GM18520 (cell line): Measurements from ENCODE around the gene ARHGEF17.
"Not testable (repeated sequence)": the region's sequence is repeated elsewhere in the genome, so short reads cannot be mapped to it uniquely, and the experiment has no call there.

ENCODE experiments used
- ATAC-seq: cut with Tn5 transposase; IDR thresholded peaks from one replicate; pipeline ENCODE4 v1.9.1; 2021; ENCODE audit not compliant: unreplicated experiment

The ARHGEF17 gene

DNA sequence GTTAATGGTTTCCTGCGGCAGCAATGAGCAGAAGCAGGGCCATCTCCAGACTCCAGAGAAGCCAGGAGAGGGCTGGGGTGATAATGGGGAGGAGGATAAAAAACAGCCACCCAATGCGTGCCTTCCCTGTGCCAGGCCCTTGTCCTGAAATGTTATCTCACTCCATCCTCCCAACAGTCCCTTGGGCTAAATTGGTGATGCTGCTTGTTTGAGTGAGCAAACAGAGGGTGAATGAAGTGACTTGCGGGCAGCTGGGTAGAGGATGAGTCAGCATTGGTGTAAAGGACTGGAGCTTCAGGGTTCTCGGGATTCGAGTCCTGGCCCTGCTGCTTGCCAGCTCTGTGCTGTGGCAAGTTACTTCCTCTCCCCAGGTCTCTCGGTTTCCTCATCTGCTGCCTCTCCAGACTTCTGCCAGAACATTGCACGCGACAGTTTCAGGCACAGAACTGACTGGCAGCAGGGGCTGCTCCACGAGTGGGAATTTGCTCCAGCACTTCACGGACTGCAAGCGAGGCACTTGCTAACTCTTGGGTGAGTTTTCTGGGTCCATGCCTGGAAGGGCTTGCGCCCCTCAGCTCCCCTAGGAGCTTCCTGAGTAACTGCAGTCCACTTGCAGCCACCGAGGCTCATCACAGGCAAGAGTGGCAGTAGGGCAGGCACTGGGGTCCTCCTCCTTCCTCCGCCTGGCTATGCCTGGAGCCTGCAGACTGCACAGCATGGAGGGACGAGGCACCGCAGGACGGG, 36.0 kb upstream of the ARHGEF17 start, which contains the start of gene P2RY6:
Gene P2RY6 (plus strand): TSS at position 403 of the 744 bp plus-strand sequence. CDS start 24,181 bp downstream, outside the sequence.
- no peak for ATAC-seq

DNA sequence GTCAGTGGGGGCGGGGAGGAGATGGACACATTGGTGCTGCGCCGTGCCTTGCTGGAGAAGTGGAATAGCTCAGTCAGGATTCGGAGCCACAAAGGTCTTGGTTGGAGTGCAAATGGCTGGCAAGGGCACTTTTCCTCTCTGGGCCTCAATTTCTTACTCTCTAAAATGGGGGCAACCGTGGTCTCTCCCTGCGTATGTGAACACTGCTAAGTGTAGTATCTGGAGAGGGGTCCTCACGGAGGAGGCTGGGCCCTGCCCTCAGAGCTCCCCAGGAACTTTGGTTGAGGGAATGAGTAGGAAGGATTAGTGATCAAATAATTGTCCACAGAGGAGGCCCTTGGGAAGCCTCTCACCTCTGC, 35.4 kb upstream of the ARHGEF17 start:
- no peak for ATAC-seq

DNA sequence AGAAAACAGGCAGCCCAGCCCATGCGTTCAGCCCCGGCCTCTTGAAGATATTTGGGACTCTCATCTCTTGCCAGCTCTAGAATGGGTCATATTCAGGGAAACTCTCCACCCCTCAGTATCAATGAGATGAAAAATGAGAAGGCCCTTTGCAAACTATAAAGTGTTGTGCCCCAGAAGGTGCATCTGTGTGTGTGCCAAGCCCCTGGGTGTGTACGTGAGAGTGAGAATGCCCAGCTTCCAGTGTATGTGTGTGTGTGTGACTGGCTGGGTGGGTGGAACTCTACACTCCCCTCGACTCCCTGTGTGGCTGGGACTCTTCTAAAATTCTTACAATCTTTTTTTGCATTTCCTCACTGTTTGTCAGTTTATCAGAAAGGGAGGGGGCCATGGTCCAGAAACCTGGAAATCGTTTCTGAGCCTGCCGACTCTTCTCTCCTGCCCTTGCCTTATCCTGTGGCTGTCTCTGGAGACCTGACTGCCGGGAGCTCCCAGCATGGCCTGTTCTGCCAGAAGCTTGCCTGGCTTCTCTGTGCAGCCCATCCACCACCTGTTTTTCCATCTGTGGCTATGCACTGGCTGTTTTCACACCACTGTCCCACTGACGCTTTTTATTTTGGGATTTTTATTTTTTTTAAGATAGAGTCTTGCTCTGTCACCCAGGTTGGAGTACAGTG, 34.7 kb upstream of the ARHGEF17 start:
- no peak for ATAC-seq

DNA sequence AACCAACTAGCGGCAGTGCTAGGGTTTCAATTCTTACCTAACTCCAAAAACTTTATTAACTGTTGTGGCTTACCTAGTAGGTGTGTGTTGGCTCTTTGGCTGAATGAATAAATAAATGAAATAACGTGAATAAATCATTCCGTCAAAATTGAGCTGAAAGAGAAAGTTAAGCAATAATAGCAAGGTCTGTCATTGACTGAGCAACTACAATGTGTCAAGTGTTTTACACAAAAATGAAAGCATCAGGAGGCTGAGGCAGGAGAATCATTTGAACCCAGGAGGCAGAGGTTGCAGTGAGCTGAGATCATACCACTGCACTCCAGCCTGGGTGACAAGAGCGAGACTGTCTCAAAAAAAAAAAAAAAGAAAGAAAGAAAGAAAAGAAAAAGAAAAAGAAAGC, 33.9 kb upstream of the ARHGEF17 start:
- ATAC-seq: not testable (repeated sequence)

DNA sequence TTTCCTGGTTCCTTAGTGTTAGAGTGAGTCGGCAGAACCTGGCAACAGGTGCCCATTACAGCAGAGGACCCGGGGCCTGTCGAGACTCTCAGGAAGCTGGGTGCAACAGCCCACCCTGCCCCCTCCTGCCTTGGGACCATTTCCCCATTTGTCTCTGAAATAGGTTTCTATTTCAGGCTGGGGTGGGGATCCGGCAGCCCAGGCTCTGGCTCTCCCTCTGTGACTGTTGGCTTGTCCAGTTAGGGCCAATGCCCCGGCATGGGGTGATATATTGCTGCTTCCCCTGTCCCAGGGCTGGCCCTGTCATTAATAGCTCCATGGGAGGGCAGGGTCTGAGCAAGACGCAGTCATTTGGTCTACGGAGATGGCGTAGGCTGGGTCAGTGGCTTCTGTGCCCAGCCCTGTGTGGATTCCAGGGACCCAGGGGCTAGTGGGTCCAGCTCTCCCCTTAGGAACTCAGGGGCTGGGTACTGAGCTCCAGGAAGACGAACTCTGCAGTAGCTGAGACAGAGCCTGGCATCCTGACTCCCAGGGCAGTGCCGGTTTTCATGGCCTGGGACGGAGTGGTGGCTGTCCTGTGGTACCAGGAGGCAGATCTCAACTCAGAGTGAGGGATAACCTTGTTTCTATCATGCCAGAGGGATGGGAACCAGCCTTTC, 33.2 kb upstream of the ARHGEF17 start:
- ATAC-seq: no peak

DNA sequence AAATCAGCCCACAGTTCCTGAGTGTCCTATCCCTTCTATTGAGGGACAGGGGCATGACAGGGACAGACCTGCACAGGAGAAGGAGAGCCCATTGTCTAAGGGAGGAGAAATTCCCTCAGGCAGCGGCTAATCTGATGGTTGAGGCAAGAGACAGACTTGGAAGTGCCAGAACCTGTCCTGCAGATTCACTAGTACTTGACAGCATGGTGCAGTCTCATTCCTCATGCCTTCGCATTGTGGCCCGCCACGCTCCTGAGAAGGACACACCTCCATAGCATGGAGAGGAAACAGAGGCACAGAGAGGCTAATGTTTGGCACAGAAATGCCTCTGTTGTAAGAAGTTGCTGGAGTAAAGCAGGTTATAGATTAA, 32.7 kb upstream of the ARHGEF17 start:
- no peak for ATAC-seq

DNA sequence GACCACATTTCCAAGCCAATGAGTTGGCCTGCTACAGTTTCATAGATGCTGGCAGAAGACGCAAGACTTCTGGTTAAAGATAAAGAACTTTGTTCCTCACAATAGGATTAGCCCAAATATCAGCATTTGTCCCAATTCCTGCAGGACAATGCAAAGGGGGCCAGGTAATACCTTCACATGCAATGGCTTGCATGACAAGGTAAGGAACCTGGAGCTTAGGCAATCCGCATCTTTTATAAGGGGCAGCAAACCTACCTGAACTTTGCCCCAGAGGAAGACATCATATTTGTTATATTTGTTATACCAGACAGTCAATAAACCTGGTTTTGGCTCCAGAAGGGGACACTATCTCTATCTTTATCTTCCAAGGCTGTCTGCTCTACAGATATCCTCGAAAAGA, 30.6 kb upstream of the ARHGEF17 start:
- no peak for ATAC-seq

DNA sequence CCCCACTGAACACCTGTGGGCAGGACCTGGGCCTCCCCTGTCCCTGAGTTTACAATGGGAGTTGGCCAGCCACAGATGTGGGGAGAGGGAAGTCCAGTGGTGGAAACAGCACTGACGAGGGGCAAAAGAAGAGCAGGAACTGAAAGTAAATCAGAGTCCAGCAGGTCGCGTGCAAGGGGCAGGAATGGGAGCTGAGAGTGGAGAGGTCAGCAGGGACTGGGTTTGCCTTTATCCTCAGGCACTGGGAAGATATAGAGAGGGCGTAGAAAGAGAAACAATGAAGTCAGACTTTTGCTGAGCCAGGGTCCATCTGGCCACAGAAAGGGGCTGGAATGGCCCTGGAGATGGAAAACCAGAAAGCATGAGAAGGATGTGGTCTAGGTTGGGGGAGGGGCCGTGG, 27.4 kb upstream of the ARHGEF17 start:
- ATAC-seq: no peak

DNA sequence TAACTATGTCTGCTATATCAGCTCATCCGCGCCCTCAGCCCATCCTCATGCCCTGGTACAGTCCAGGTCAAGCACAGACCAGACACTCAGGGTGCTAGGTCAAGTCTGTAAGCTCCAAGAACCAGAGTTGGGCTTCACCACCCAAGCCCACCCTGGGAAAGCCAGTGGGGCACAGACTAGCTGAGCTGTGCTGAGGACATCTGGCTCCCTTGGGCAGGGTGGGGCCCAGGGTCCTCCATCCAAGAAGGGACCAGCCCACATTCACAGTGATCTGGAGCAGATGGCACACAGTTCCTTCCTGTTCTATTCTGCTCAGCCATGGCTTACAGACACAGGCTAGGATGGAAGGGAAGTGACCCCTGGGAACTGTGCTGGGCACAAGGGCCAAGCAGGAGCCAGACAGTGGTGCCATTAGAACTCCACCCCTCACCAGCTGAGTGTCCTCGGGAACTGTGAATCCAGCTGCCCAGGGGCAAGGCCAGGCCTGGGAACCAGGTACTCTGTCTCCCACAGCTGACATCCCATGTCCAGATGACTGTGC, 26.8 kb upstream of the ARHGEF17 start:
- no peak for ATAC-seq

DNA sequence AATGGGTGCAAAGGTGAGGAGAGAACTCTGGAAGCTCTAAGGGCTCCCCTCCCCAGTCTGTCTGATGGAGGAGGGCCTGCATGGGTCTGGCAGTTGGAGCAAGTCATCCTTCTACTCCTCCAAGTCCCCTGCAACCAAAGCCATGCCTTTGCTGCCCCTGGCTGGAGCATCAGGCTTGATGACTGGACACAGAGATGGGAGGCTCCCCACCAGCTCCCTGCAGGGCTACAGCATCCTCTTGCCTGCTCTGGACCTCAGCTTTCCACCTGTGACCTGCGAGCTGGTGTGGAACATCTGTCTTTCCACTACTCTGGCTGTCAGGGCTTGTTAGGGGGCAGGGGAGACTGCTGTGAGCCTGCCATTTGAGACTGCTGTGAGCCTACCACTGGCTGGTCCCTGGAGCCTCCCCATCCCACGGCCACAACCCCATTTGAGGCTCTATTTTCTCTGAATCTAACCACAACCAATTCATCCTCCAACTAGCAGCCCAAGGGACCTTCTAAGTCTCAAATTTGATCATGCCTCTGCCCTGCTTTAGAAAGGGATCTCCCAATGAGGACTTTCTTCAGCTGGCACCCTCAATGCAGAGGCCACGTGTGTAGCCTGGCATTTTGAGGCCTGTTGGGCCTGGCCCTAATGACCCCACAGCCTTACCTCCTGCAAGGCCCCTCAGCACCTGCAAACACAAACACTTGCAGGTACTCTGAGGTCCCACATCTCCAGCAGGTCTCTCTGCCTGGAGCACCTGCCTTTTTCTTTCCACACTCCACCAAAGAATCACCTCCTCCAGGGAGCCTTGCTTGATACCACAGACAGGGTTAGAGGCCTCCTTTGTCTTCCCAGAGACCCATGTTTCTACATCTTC, 26.0 kb upstream of the ARHGEF17 start:
- ATAC-seq: no peak

DNA sequence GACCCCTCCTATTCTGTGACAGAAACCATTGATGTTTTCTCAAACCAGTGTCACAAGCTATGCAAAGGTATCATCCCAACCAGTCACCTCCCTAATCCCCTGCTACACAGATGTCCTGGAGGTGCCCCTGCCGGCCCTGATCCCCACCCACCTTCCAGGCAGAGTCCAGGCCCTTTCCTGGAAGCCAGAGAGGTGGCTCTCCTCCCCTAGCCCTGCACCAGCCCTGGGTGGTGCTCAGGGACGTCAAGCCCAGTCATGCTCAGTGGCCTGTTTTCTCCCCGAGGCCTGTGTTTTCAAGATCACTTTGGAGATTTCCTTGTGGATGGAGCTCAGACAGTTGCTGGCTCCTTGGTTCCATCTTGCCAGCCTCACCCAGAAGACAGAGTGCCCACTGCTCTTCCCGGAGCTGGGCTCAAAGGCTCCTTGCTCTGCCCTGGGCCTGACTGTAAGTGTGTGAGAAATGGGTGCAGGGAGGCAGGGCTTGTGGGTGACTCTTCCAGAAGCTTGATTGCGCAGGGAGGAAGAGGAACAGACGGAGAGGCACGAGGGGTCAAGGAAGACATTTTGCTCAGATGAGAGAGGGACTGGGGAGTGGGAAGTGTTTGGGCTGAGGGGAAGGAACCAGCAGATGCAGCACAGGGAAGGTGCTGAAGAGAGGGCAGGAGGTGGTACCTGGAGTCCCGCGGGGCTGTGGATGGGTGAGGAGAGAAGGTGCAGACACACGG, 24.6 kb upstream of the ARHGEF17 start:
- ATAC-seq: no peak

DNA sequence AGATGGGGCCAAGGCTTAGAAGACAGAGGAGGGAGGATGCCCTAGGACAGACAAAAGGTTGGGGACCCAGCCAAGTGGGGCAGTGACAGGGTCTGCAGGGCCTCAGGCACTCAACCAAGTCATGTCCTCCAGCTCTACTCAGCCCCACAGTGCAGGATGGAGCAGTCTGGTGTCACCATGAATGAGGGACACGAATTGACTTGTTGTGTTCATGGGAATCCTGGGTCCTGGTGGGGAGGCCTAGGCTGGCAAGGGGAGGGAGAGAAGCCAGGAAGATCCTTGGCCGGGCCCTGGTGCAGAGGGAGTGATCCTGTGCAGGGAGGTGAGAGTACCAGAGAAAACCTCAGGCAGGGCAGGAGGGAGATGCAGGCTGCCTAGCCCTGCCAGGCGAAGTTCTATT, 24.0 kb upstream of the ARHGEF17 start:
- ATAC-seq: no peak

DNA sequence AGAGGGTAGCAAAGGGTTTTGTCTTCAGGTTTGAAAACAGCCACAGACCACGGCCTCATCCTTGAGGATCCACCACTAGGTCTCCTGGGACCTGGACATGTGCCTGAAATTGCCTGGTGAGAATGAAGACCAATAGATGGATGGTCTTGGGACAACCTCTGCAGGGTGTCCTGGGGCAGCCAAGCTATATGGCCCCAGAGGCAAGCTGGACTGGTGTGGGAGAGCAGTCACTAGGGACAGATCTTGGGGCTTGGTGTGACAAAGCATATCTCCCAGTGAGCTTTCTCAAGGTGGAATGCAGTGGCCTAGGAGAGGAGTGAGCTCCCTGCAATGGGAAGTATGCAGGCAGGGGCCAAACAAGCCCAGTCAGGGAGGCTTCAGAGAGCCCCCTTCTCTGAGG, 22.4 kb upstream of the ARHGEF17 start:
- no peak for ATAC-seq

DNA sequence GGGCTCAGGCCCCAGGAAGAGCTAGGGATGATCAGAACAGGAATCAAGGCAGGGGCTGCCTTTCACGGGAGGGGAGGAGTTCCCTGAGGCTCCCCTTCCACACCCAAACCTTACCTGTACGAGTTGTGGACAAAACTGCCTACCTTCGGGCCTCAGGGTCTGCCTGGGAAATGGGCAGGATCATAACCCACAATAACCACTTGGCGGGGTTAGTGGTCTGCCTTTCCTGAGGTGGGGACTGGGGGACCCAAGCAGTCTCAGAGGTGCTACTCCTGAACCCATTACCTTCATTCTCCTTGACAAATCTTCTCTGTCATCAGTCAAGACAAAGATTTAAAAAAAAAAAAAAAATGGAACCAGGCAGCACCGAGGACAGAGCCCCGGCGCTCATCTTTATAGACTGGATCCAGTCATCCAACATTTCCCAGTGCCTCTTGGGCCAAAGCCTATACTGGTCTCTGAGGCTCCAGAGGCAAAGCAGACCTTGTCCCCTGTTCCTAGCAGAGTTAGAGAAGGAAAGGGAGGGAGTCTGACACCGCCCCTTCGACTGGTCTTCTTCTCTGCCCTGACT, 21.8 kb upstream of the ARHGEF17 start:
- ATAC-seq: no peak

DNA sequence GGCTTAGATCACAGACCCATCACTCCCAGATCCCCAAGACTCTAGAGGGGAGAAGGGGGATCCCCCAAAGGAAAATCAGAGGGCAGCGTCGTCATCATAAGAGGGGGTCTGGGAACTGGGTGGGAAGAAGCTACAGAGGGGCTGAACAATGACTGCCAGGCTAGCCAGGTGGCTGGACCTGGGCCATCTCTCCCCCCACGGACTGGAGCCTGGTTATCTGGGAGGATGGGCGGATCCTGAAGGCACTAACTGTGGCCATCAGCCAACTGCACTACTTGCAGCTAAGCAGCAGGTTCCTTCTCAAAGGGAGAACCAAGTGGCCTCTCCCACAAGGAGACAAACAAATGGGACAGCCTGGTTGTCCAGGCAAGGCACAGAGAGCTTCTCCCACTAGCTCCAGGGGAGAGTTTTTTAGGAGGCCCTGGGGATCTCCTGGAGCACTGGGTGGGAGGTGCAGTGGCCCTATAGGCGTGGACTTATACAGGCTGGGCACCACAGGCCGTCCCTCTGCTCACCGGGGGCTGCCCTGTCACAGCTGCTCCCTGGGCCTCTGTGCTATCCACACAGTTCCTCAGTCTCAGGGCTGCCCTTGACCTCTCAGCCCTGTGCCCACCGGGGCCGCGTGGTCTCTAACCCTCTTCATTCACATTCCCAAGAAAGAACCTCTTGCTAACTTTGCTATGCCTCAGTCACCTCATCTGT, 20.5 kb upstream of the ARHGEF17 start:
- ATAC-seq: no peak

DNA sequence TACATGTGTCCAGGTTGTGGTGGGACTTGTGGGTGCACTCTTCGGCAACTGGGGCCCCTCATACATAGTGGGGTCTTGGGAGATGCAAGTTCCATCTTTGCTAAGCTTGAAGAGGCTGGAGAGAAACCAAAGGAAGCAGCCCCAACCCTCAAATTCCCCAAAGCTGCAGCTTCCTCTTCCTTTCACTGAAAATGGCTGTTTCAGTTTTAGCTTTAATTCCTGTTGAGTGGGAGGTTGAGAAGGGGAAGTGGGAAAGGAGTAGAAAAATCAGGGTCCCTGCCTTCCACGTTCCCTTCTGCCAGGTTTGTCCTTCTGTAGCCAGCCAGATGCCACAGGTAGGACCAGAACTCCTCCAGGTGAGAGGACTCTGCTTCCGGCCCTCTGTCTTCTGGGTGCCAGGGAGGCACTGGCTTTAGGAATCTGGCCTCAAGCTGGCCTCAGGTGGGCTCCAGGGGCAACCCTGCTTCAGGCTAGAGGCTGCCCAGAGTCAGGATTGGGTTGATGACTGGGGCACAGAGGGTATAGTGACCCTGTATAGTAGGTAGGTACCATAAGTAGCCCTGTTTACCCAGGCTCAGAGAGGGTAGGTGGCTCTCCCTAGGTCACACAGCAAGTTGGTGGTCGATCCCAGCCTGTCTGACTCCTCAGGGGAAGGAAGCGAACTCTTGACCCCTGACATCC, 19.7 kb upstream of the ARHGEF17 start:
- no peak for ATAC-seq

DNA sequence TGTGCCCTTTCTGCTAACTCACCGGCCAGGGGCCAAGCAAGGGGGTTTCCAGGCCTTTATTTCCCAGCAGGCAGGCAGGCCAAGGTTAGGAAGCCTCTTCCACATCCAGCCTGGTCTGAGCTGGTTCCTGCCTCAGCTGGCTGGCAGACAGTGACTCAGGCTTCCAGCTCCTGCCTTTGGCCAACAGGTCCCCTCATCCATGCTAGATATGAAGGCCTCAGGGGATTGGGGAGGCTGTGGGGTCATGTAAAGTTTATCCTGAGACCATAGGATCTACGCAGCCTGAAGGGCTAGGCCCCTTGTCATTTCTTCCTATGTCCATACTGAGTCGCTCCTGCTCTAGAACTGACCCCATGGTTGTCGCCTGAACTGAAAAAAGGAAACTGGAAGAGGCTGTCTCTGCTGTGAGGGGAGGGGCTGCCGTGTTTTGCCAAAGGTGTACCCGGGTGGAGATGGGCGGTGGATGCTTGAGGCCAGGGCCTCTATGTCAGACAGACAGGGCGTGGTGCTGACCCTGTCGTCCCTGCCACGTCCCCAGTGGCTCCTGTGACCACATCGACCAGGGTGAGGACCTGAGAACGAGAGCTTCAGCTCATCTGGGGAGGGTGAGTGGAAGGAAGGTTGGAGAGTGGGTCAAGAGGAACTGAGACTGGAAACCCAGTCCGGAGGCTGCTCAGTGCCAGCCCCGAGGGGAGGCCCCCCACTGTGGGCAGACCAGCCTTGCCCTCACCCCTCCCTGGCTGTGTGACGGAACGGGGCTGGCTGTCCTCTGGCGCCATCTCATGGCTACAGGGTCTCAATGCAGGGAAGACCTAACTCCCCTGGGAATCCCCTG, 19.0 kb upstream of the ARHGEF17 start:
- peak; percentile 75 for ATAC-seq

DNA sequence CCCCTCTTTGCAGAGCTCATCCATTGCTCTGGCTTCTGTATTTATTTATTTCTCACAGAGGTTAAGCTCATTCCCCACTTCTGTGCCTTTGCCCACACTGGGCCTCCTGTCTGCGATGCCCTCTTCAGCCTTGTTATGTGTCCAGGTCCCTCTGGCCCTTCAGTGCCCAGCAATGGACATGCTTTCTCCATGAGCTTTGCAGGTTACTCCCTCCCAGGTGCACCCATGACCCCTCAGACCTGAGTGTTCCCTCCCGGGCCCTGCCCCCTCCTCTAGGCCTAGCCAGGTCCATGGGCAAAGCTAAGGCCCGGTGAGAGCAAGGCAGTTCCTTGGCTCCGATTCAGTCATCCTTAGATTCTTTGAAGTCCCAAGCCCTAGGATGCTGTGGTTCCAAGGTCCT, 17.5 kb upstream of the ARHGEF17 start:
- ATAC-seq: no peak
